SU-DHL-6 (cell line): ENCODE data around the gene EBF3.

Source experiments
- H2AFZ ChIP-seq: fragments of 200-600 bp; sonication (generic); 2 replicates; pipeline ENCODE4 v1.6.1; 2014; ENCODE audit warnings: low read depth, mild to moderate bottlenecking, moderate library complexity, mixed read lengths, antibody characterized with exemption, low read length; ENCODE audit not compliant: severe bottlenecking
- H3F3A ChIP-seq: fragments of 200-600 bp; shearing (Covaris generic); 2 replicates; pipeline ENCODE4 v1.6.0; 2016; ENCODE audit warnings: antibody characterized with exemption, mild to moderate bottlenecking; ENCODE audit not compliant: insufficient read depth
- H3K27ac ChIP-seq: fragments of 200-600 bp; sonication (generic); 2 replicates; pipeline ENCODE4 v1.5.1; 2016; ENCODE audit warnings: low read depth, mild to moderate bottlenecking, low read length, moderate library complexity, mixed read lengths
- H3K27me3 ChIP-seq: fragments of 200-600 bp; sonication (generic), shearing (Covaris generic); 2 replicates; pipeline ENCODE4 v1.6.0; 2014; ENCODE audit warnings: mild to moderate bottlenecking, low read length
- H3K36me3 ChIP-seq: fragments of 200-600 bp; sonication (generic); 2 replicates; pipeline ENCODE4 v1.6.1; 2014; ENCODE audit warnings: mild to moderate bottlenecking, low read length, mixed read lengths
- H3K4me2 ChIP-seq: fragments of 300-600, 200-600 bp; shearing (Covaris generic), sonication (generic); 2 replicates; pipeline ENCODE4 v1.6.0; 2014; ENCODE audit warnings: low read length, low read depth, mild to moderate bottlenecking; ENCODE audit not compliant: poor library complexity, severe bottlenecking
- H3K4me3 ChIP-seq: fragments of 200-600 bp; sonication (generic); 2 replicates; pipeline ENCODE4 v1.5.1; 2014; ENCODE audit warnings: antibody characterized with exemption, low read length, mild to moderate bottlenecking, mixed read lengths; ENCODE audit not compliant: insufficient read depth, poor library complexity, severe bottlenecking
- H3K79me2 ChIP-seq: fragments of 200-600 bp; sonication (generic); 2 replicates; pipeline ENCODE4 v1.6.1; 2014; ENCODE audit warnings: mild to moderate bottlenecking, low read length, moderate library complexity; ENCODE audit not compliant: insufficient read depth
- H3K9ac ChIP-seq: fragments of 200-600 bp; sonication (generic); 2 replicates; pipeline ENCODE4 v1.7.0; 2014; ENCODE audit warnings: mild to moderate bottlenecking, low read length
- H3K9me2 ChIP-seq: fragments of 200-600 bp; sonication (generic); replicated peaks from 2 replicates; pipeline ENCODE4 v1.6.1; 2014; ENCODE audit warnings: low read length; ENCODE audit not compliant: insufficient read depth
- H3K9me3 ChIP-seq: fragments of 200-600 bp; sonication (generic); 2 replicates; pipeline ENCODE4 v1.6.1; 2014; ENCODE audit warnings: low read length, mixed read lengths; ENCODE audit not compliant: insufficient read depth
- H4K20me1 ChIP-seq: fragments of 200-600 bp; sonication (generic); 2 replicates; pipeline ENCODE4 v1.6.1; 2014; ENCODE audit warnings: low read depth, mild to moderate bottlenecking, antibody characterized with exemption, low read length, moderate library complexity, mixed read lengths
- CTCF ChIP-seq: fragments of 200-600 bp; sonication (generic); IDR thresholded peaks from one replicate; pipeline ENCODE4 v1.5.1; 2017; ENCODE audit warnings: antibody characterized with exemption, mild to moderate bottlenecking, low read length, moderate library complexity; ENCODE audit not compliant: insufficient read depth, poor library complexity, severe bottlenecking
- EZH2phosphoT487 ChIP-seq: fragments of 200-600 bp; sonication (generic), shearing (Covaris generic); conservative IDR thresholded peaks from 2 replicates; pipeline ENCODE4 v1.6.1; 2018; ENCODE audit warnings: mild to moderate bottlenecking, antibody characterized with exemption, low read length, moderate library complexity, mixed read lengths

EBF3 gene

GRCh38 chr10:129890170-129890569 lies 73.9 kb downstream of the EBF3 start:
- Histone ChIP-seq H4K20me1 (no peaks in the 10 kb centered on the region), H3K36me3 (no peaks in the 10 kb centered on the region)

GRCh38 chr10:129888784-129889616 lies 75.1 kb downstream of the EBF3 start:
- Histone ChIP-seq H3K9me3 (no peaks in the 10 kb centered on the region), H3K4me3 (no peak overlapping the region)

More at GRCh38 chr10:129890170-129890569, 73.9 kb downstream of the EBF3 start:
- H3K79me2 ChIP-seq = no peaks in the 10 kb centered on the region
- no peak overlapping the region for H3K27ac ChIP-seq
- no peak overlapping the region for H3K9ac ChIP-seq
- no peak overlapping the region for H2AFZ ChIP-seq
- no peaks in the 10 kb centered on the region for H3K9me3 ChIP-seq
- no peaks in the 10 kb centered on the region for H3F3A ChIP-seq
- no peak for TF ChIP-seq CTCF
- no peak for TF ChIP-seq EZH2phosphoT487
- no peaks in the 10 kb centered on the region for H3K27me3 ChIP-seq
- no peak overlapping the region for H3K4me2 ChIP-seq
- no peak overlapping the region for H3K4me3 ChIP-seq
- H3K9me2 ChIP-seq = no peaks in the 10 kb centered on the region

GRCh38 chr10:129887986-129888783 lies 75.9 kb downstream of the EBF3 start:
- H3K36me3 ChIP-seq = no peaks in the 10 kb centered on the region
- H3K4me3 ChIP-seq = no peak overlapping the region
- H3F3A ChIP-seq = no peaks in the 10 kb centered on the region
- H4K20me1 ChIP-seq = no peaks in the 10 kb centered on the region
- H3K9me2 ChIP-seq = no peaks in the 10 kb centered on the region
- H2AFZ ChIP-seq = no peak overlapping the region
- no peak overlapping the region for H3K9ac ChIP-seq
- TF ChIP-seq EZH2phosphoT487 (no peak), CTCF (no peak)
- H3K27ac ChIP-seq = no peak overlapping the region
- no peaks in the 10 kb centered on the region for H3K9me3 ChIP-seq
- no peak overlapping the region for H3K4me2 ChIP-seq
- no peaks in the 10 kb centered on the region for H3K27me3 ChIP-seq
- H3K79me2 ChIP-seq = no peaks in the 10 kb centered on the region

More at GRCh38 chr10:129888784-129889616, 75.1 kb downstream of the EBF3 start:
- H3K36me3 ChIP-seq = no peaks in the 10 kb centered on the region
- no peak overlapping the region for H3K9ac ChIP-seq
- H3K27me3 ChIP-seq = no peaks in the 10 kb centered on the region
- H2AFZ ChIP-seq = no peak overlapping the region
- H3K27ac ChIP-seq = no peak overlapping the region
- H3K79me2 ChIP-seq = no peaks in the 10 kb centered on the region
- H3F3A ChIP-seq = no peaks in the 10 kb centered on the region
- H3K9me2 ChIP-seq = no peaks in the 10 kb centered on the region
- no peak overlapping the region for H3K4me2 ChIP-seq
- H4K20me1 ChIP-seq = no peaks in the 10 kb centered on the region
- TF ChIP-seq CTCF = peak; percentile 57
- no peak for TF ChIP-seq EZH2phosphoT487
